Brain microvascular endothelial cell (primary cell): ENCODE data around the gene DVL1.
A peak's percentile ranks its signal among the peaks of the same experiment; 100 is the strongest.

Experiments used
- DNase-seq: peaks from one replicate; pipeline ENCODE4 v3.0.0-alpha.2; 2020
- H3K27ac ChIP-seq: fragments of 250-450 bp; sonication (Bioruptor Pico); 2 replicates; pipeline ENCODE4 v1.5.1; 2020; ENCODE audit warnings: mild to moderate bottlenecking, moderate library complexity
- H3K27me3 ChIP-seq: fragments of 250-450 bp; sonication (Bioruptor Pico); replicated peaks from 2 replicates; pipeline ENCODE4 v1.5.1; 2020; ENCODE audit warnings: mild to moderate bottlenecking
- H3K36me3 ChIP-seq: fragments of 250-450 bp; sonication (Bioruptor Pico); replicated peaks from 2 replicates; pipeline ENCODE4 v1.5.1; 2020; ENCODE audit warnings: mild to moderate bottlenecking
- H3K4me3 ChIP-seq: 2 replicates; pipeline ENCODE4 v1.5.1; 2011; ENCODE audit warnings: low read depth, mild to moderate bottlenecking, control low read depth, low read length, moderate library complexity
- CTCF ChIP-seq: IDR thresholded peaks from 2 replicates; pipeline ENCODE4 v1.5.1; 2011; ENCODE audit warnings: low read depth, mild to moderate bottlenecking, moderate library complexity, low read length, control low read depth, inconsistent platforms; ENCODE audit errors: missing control alignments
- in situ Hi-C: cut with HindIII; loops from 2 replicates; pipeline ENCODE4 v1.10.0; 2017; ENCODE audit warnings: low sequenced_read_pairs, low pct_ligation_motif_present

The DVL1 gene

DNA sequence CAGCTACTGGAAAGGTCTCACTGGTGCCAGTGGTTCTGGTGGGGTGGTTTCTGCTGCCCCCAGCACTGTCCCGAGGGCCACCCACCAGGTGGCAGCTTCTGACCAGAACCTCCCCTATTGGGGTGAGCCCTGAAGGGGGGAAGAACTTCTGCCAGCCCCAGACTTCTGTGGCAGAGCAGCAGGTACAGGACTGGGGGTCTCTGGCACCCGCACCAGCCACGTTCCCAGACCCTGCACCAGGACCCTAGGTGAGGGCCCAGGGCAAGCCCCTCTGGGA lies 39.2 kb downstream of the DVL1 start:
- in situ Hi-C loops: no loop called here
- no peak for DNase-seq
- H3K27ac ChIP-seq: no peak overlapping the region
- TF ChIP-seq CTCF: peak; percentile 5
- peaks cover 51% of the 10 kb centered on the region for H3K36me3 ChIP-seq
- no peak overlapping the region for H3K4me3 ChIP-seq
- no peaks in the 10 kb centered on the region for H3K27me3 ChIP-seq

- Histone ChIP-seq H3K27ac (no peak overlapping the region), H3K27me3 (no peaks in the 10 kb centered on the region), H3K36me3 (peaks cover 46% of the 10 kb centered on the region), H3K4me3 (peak overlapping the region; percentile 66)
- no peak for TF ChIP-seq CTCF
- DNase-seq: no peak
- in situ Hi-C loops: no loop called here
Observed at GRCh38 chr1:1309251-1310108, 39.7 kb downstream of the DVL1 start.

DNA sequence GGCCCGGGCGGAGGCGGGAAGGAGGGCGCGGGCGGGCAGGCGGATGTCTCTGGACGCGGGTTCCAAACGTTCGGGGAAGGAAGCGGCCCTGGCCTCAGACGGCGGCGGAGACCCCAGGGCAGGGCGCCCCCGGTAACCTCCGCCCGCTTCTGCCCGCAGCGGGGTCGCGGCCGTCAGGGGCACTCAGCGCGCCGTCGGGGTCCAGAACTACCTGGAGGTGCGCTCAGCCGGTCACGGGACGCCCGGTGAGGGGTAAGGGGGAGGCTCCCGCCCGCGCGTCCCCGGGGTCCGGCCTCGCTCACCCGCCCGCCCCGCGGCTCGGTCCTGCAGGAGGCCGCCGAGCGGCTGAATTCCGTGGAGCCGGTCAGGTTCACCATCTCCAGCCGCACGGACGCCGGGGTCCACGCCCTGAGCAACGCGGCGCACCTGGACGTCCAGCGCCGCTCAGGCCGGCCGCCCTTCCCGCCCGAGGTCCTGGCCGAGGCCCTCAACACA lies 40.4 kb downstream of the DVL1 start:
- TF ChIP-seq CTCF: no peak
- peak overlapping the region; percentile 66 for H3K4me3 ChIP-seq
- peak overlapping the region; percentile 67 for H3K27ac ChIP-seq
- in situ Hi-C loops: no loop called here
- no peaks in the 10 kb centered on the region for H3K27me3 ChIP-seq
- H3K36me3 ChIP-seq: peaks cover 39% of the 10 kb centered on the region
- DNase-seq: no peak

- no peak for TF ChIP-seq CTCF
- Histone ChIP-seq H3K36me3 (peaks cover 32% of the 10 kb centered on the region), H3K27ac (peak within 1 kb of the TSS; percentile 72), H3K4me3 (peak within 1 kb of the TSS; percentile 68), H3K27me3 (no peaks in the 10 kb centered on the region)
- in situ Hi-C loops: no loop called here
- DNase-seq: peak; percentile 82
Observed at GRCh38 chr1:1307923-1308755, 41.1 kb downstream of the DVL1 start, which contains the start of the genes ACAP3 and PUSL1. Gene ACAP3, minus strand, starts transcription at chr1:1307930. Its CDS starts 115 bp downstream, at chr1:1307815. Gene PUSL1, plus strand, starts transcription at chr1:1308597. Its CDS starts 47 bp downstream, at chr1:1308644.

- in situ Hi-C loops: no loop called here
- H3K27ac ChIP-seq: peak overlapping the region; percentile 72
Observed at GRCh38 chr1:1307261-1307922, 41.8 kb downstream of the DVL1 start.

More at GRCh38 chr1:1307261-1307922, 41.8 kb downstream of the DVL1 start:
- Histone ChIP-seq H3K4me3 (peak overlapping the region; percentile 68), H3K36me3 (peaks cover 25% of the 10 kb centered on the region), H3K27me3 (no peaks in the 10 kb centered on the region)
- TF ChIP-seq CTCF: no peak
- DNase-seq: no peak
